Astrocyte of the cerebellum (primary cell): Measurements from ENCODE around the gene TENM4.

Experiments
- DNase-seq: peaks from one replicate; pipeline ENCODE4 v3.0.0-alpha.2; 2011; ENCODE audit warnings: low read depth
- H3K4me3 ChIP-seq: 2 replicates; pipeline ENCODE4 v1.5.1; 2011; ENCODE audit warnings: mild to moderate bottlenecking, low read depth, low read length, moderate library complexity
- CTCF ChIP-seq: IDR thresholded peaks from 2 replicates; pipeline ENCODE4 v1.5.1; 2012; ENCODE audit warnings: low read length, low read depth, moderate library complexity, mild to moderate bottlenecking; ENCODE audit errors: missing control alignments
- in situ Hi-C: cut with HindIII; loops from 2 replicates; pipeline ENCODE4 v1.10.0; 2017; ENCODE audit warnings: low sequenced_read_pairs

Gene TENM4

GRCh38 chr11:78666675-78667160, 774.1 kb downstream of the TENM4 start:
- in situ Hi-C loops: no loop called here
- no peak overlapping the region for H3K4me3 ChIP-seq
- no peak for TF ChIP-seq CTCF
- no peak for DNase-seq

GRCh38 chr11:78664636-78665035, 776.2 kb downstream of the TENM4 start:
- no peak overlapping the region for H3K4me3 ChIP-seq
- DNase-seq: no peak
- no peak for TF ChIP-seq CTCF
- in situ Hi-C loops: no loop called here

GRCh38 chr11:78662811-78663210, 778.0 kb downstream of the TENM4 start:
- in situ Hi-C loops: no loop called here
- no peak for TF ChIP-seq CTCF
- no peak for DNase-seq

GRCh38 chr11:78660471-78660870, 780.4 kb downstream of the TENM4 start:
- in situ Hi-C loops: no loop called here
- H3K4me3 ChIP-seq: no peak overlapping the region
- peak; percentile 92 for DNase-seq
- TF ChIP-seq CTCF: no peak

More at GRCh38 chr11:78662811-78663210, 778.0 kb downstream of the TENM4 start:
- no peak overlapping the region for H3K4me3 ChIP-seq

GRCh38 chr11:78659326-78660270, 781.2 kb downstream of the TENM4 start:
- no peak overlapping the region for H3K4me3 ChIP-seq
- no peak for DNase-seq
- TF ChIP-seq CTCF: no peak
- in situ Hi-C loops: no loop called here

- no peak overlapping the region for H3K4me3 ChIP-seq
- TF ChIP-seq CTCF: no peak
- DNase-seq: no peak
- in situ Hi-C loops: no loop called here
Observed at GRCh38 chr11:78657968-78658839, 782.6 kb downstream of the TENM4 start.
